Amniotic stem cell (primary cell): ENCODE results near the gene CD226.

Experiments used
- DNase-seq: peaks from one replicate; lab custom pipeline; 2025; lab: John Stamatoyannopoulos, UW

Gene CD226

GRCh38 chr18:69814861-69815385, 132.8 kb downstream of the CD226 start:
- no peak for DNase-seq

GRCh38 chr18:69813559-69813958, 134.1 kb downstream of the CD226 start:
- no peak for DNase-seq

GRCh38 chr18:69808399-69808798, 139.3 kb downstream of the CD226 start:
- DNase-seq, result no peak

- no peak for DNase-seq
Observed at GRCh38 chr18:69804776-69805501, 142.7 kb downstream of the CD226 start.
